ENCODE measurements around the gene MEF2C.

Gene MEF2C

DNA sequence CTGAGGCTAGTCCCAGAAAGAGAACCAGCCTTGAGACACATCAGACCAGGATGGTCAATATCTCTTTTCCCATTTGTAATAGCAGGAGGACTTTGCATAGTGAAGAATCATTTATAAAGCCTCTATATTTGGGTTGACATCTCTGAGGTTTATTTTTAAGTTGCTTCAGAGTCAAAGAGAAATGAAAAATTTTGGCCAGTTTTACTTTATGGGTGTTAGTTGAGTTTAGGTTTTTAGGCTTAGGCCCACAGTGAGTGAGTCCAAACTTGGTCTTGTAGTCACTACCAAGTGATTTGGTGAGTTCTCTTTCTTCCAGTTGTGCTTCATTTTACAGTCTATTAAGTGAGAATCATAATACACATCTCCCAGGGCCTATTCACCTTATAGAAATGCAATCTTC, 5.3 kb upstream of the MEF2C start:
- no peak for DNase-seq

DNA sequence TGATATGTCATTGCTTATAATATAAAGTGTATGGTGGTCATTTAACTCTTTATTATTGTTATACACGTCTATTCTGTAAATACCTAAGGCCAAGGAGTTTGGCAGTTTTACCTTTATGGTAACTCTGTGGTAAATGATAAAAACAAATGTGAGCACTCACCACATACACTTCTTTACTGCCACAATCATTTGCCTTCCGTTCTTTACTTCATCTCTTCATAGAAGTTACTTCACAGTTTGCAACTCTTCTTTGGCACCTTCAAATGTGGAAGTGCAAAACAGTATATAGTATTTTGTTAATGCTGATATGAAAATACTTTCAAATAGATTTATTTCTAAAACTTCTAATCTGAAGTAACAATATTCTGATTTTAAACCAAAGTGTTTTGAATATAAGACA, 4.4 kb upstream of the MEF2C start:
- DNase-seq: no peak

GRCh38 chr5:88886746-88887341, 3.9 kb upstream of the MEF2C start:
- DNase-seq: no peak

- DNase-seq: no peak
Measured at GRCh38 chr5:88886252-88886651, 3.3 kb upstream of the MEF2C start.

DNA sequence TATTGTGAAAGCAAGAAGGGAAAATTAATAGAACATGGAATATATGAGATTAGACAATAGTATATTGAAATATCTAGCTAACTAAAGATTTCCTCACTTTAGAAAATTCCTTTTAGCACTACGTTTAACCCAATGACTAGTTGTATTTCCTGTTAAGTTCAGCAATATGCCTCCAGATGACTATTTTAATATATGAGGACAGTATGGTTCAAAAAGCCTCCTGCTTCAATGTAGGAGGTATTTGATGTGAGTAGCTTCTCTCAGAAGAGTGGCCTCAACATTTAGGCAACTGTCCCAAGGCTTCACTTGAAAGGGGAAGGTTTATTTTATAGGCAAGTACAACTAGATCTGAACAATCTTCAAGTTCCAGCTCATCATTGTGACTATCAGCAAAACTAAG, 2.0 kb upstream of the MEF2C start:
- no peak for DNase-seq

- DNase-seq: no peak
Measured at GRCh38 chr5:88884608-88884877, 1.6 kb upstream of the MEF2C start.

DNA sequence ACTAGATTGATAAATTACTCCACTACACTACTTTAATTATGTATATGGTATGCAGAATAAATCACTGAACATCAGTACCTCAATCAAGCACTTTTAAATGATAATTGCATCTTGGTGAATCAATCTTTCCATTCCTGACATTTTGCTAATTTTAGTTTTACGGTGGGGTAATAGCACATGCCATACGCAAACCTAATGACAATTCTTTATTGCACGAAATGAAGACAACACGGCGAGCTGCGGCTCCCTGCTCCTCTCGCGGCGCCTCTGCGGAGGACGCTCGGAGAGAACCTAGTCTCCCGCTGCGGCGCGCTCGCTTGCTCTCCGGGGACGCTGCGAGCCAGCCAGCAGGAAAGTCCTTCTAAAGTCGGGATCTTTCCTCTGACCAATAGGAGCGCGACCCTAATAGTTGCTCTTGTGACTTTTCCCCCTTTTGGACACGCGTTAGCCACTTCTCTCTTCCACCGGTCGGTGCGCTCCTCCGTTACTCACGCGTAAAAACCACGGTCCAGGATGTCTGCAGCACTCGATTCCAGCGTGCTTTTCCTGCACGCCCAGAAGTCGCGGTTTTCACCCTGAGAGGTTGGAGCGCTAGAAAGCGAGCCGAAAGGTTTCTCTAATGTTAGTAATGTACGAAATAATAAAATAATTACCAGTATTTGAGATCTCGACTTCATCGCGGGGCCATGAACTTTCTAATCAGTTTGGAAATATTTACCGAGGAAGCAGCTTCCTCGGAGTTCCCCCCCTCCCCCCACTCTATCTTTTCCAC, 1.0 kb upstream of the MEF2C start:
- no peak for DNase-seq

DNA sequence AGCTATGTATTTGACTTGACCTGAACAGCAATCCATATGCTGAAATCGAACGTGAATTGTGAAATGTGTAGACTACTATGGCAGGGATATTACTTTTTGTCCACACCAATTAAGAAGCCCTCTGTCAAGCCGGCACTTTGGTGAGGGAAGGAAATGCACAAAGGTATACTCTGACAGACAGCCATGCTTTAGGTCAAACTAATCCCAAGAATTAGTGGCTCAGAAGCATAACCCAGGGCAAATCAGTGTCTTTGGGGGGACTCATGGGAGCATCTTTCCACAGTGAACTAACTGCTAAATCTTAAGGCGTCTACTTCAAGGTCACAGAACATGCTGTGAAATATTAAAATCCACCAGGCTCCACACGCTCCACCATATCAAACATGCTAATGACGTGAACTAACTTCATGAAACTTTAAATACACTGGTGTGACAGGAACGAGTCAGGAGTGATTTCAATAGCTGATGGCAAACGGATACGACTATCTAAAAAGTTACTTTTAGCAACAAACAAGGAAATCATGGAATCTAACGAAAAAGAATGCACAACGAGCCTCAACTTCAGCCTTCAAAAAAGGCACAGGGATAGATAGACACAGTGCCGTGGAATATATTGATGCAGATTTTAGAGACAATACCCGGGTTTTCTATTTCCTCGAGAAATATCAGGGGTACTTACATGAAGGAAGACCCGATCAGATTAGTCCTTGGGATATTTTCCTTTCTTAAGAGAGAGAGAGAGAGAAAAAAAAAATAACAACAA, 527 bp downstream of the MEF2C start:
- DNase-seq: no peak

GRCh38 chr5:88881571-88881971, 1.4 kb downstream of the MEF2C start:
- DNase-seq: no peak

DNA sequence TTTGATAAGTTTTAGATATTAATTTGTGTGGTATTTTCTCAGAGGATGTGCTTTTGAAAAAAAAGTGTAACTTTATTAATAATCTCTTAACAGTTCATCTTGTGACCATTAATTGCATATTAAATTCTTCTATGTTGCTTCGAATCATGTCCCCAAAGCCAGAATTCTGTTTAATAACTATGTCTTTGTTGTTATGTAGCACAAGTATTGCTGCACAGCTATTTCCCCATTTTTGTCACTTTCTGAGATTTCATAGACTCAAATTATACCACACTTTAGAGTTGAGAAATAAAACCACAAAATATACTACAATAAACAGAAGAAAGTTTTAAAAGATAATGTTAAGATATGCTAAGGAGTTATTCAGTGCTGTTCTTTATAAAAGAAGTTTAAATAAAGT, 2.8 kb downstream of the MEF2C start:
- DNase-seq: no peak

- DNase-seq: no peak
Measured at GRCh38 chr5:88879724-88880123, 3.3 kb downstream of the MEF2C start.

- no peak for DNase-seq
Measured at GRCh38 chr5:88878976-88879375, 4.0 kb downstream of the MEF2C start.

- no peak for DNase-seq
Measured at GRCh38 chr5:88877826-88878225, 5.2 kb downstream of the MEF2C start.

DNA sequence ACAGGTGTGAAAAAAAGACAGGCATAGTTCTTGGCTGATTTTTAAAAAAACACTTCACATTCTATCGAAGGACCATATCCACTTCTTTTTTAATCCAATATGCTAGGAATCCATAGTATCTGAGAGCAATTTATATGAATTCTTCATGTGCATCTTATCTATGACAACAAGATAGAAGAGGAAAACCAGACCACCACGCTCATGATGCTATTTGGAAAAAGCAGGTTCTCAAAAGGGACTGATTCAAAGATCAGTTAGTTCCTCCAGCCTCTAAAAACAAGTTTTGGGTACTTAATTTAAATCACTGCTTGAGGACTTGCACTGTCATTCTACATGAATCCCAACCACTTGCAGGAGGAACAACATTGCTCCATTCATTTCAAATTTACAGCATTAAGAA, 6.3 kb downstream of the MEF2C start:
- no peak for DNase-seq

DNA sequence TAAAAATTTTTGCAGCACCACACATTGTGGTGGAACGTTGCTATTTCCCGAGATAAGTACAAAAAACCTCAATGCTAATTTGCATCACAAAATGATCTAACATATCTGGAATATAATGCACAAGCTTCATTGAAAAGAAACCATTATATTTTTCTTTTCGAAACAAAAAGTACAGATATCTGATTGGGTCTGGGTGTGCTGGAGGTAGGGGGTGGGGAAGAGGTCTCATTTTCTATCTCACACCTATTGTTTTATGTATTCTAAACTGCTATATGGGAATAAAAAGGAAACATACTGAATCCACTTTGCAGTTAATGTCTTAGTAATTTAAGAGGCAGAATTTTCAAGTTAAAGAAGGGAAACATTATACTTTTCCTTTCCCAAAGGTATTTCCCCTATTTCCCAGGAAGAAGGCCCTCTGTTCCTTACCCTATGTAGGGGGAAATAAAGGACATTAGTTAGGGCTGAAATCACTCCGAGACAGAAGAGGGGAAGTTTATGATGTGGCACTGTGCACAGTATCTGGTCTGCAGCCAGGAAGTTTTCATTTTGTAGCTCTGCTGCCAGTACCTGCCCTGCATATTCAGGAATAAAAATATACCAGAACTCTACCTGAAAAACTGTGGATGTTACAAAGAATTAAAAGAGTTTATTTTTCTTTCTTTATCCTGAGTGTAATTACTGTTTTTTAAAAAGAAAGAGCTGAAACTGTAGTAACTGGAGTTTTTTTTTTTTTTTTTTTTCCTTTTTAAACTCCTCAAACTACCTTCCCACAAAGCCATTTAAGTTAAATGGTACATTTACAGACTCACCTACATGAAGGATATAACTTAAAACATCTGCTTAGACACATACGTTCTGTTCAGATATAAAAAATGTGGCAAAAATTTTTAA, 7.4 kb downstream of the MEF2C start:
- no peak for DNase-seq

- DNase-seq: no peak
Measured at GRCh38 chr5:88873447-88873846, 9.5 kb downstream of the MEF2C start.

DNA sequence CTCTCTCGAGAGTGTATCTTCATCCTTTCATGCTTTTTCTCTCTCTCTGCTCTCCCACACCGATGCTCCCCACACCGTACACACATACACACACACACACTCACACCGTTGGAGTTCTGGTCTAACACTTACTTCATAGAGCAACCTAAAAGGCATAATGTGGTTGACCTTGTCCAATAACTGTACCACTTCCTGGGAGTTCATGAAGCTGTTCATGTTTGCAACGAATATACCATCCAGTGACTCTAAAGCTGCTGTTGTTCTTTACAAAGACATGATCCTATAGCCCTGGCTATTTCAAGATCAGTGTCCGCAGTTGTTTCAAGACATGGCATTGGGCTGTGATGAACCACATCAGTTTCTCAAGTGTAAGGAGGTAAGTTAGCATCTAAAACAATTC, 10.0 kb downstream of the MEF2C start:
- no peak for DNase-seq

DNA sequence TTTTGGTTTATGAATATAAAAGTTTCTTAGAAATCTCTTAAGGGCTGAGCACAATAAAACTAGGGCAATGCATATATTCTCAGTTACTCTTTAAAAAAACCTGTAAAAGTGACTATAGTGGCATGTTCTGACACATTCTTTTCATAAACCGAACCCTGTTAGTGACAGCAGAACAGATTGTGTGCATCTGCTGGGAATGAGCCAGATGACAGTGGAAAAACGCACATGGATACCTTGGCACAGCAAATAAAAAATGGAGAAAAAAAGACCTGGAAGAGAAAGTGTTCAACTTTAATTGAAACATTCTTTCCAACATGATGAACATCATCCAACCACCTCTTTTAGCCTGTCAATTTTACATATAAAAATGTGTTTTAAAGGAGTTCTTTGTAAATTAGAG, 12.7 kb downstream of the MEF2C start:
- no peak for DNase-seq

DNA sequence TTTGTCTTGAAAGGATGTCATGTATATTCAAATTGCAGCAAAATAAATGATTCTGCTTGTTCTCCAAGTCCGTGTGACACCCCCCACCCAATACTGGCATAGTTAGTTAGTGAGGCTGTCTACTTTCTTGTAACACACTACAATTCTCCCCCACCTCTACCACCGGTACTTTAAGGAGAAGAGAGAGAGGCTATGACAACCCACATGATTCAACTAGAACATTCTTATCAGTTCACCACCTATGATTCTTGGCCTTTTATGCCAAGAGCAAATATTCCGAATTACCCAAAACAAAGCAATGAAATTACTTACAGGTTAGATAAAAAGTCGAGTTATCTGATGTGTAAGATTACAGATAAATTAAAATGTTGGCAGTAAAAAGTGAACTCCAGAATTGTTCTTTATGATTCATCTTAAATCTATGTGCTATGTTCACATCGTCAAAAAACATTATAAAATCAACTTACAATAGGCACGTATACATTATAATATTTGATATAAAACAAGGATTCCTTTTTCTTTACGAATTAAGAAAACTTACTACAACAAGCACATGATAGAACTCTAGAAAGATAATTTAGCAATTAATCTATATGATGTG, 14.4 kb downstream of the MEF2C start:
- DNase-seq: no peak

DNA sequence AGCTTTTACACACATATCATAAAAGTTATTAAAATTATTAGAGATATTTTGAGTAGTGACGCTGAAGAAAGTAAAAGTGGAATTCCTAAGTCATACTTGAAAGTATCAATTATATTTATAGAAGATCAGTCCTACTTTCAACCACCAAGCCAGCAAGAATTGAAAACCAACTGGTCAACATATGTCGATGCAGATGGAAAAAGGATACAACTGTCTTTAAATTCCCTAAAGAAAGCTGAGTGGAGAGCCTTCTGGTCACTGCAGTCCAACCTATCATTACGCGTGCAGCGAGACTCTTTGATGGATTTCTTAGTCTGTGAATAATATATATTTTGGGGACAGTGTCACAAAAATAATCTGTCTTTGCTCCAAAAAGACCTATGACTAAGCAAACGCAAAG, 15.3 kb downstream of the MEF2C start:
- DNase-seq: no peak

DNA sequence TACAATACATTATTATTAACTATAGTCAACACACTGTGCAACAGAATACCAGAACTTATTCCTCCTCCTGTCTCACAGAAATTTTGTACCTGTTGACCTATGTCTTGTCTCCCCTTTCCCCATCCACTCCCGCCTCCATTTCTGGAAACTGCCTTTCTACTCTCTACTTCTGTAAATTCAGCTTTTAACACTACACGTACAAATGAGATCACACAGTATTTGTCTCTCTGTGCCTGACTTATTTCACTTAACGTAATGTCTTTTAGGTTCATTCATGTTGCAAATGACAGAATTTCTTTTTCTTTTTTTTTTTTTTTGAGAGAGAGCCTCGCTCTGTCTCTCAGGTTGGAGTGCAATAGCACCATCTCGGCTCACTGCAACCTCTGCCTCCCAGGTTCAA, 19.5 kb downstream of the MEF2C start:
- no peak for DNase-seq

GRCh38 chr5:88862547-88863175, 20.3 kb downstream of the MEF2C start:
- DNase-seq: no peak

DNA sequence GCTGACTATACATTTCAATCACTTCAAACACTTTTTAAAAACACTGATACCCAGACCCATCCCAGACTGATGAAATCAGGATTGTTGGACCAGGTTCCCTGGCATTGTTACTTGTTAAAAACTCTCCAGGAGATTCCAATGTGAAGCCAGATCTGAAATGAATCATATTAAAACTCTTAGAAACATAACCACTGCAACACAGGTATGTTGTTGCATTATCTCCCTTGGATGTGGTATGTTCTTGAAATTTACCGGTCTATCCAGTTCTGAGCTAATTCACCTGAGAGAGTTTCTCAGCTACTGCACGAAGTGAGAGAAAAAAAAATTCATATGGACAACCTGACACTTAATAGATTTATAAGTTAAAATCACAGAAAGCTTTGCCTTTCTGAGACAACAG, 21.8 kb downstream of the MEF2C start:
- no peak for DNase-seq
